Measurements from ENCODE around the gene FPGS. TPM values are rescaled to one million over a fixed set of nuclear protein-coding genes. Genes with fewer than 3 reads are reported as not detected.
"Not testable (repeated sequence)": the region's sequence is repeated elsewhere in the genome, so short reads cannot be mapped to it uniquely, and the experiment has no call there.

FPGS gene
- total RNA-seq, 2 donors from 2014 or later = 96.0 to 150 TPM

DNA sequence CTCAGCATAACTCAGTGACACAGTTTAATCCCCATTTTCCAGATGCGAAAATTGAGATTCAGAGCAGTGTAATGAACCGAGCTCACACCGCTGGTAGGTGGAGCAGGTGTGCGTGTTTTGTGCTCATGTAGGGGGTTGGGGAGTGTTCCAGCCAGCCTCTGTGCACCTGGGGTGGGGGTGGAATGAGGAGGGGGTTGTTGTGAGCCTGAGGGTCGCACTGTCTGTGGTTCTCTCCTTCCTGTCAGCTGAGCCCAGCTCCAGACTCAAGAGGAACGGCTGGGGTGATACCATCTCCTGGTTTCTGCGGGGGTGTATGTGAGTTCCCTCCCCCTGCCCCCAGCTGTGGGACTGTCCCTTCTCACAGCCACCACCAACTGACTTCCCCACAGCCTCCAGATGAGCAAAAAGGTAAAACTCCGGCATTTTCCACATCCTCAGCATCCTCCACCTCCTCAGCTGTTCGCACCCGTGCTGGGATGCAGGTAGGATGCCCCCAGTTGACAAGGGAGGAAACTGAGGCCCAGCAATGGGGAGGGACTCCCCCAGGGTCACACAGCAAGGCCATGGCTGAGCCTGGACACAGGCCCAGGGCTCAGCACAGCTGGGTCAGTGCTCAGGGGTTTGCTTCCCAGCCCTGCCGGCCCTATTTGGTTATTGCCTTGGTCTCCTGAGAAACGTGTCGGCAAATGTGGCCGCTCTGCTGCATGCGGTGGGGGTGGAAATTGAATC lies 26.3 kb upstream of the FPGS start:
- Mint-ChIP-seq H3K27me3 (no peaks in the 10 kb centered on the region), H3K4me3 (peak overlapping the region; percentile 98), H3K36me3 (peaks cover 4% of the 10 kb centered on the region), H3K9me3 (no peaks in the 10 kb centered on the region), H3K4me1 (ENCODE audit: low read depth in 2 of 2) (peaks cover 35 to 37% of the 10 kb centered on the region in 2 donors), H3K27ac (peak overlapping the region; percentile 88 to 91)
- DNase-seq (ENCODE audit: low spot score) (peak; percentile 83), ATAC-seq (peak; percentile 53 to 61)

- Mint-ChIP-seq H3K4me1 (ENCODE audit: low read depth in 2 of 2) (peaks cover 39 to 43% of the 10 kb centered on the region in 2 donors), H3K9me3 (no peaks in the 10 kb centered on the region), H3K27me3 (no peaks in the 10 kb centered on the region), H3K36me3 (peaks cover 4% of the 10 kb centered on the region), H3K27ac (peak overlapping the region; percentile 88 to 91), H3K4me3 (peak overlapping the region; percentile 98)
- DNase-seq (ENCODE audit: low spot score) = no peak
- no peak for ATAC-seq
Measured at GRCh38 chr9:127776924-127777289, 25.8 kb upstream of the FPGS start.

DNA sequence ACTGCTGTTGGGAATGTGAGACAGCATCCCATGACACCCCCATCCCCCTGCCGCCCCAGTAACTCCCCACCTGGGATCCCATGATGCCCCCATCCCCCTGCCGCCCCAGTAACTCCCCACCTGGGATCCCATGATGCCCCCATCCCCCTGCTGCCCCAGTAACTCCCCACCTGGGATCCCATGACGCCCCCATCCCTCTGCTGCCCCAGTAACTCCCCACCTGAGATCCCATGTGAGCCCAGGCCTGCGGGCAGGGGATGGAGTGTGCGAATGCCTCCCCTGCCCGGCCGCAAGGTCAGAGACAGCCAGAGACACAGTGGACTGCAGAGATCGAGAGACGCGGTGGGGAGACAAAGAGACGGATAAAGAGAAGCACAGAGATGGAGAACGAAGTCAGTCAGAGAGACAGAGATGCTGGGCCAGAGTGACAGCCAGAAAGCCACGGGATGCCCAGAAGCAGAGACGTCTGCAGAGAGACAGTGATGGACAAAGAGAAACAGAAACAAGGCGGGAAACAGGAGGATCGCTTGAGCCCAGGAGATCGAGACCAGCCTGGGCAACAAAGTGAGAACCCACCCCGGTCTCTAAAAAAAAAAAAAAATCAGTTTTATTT lies 25.2 kb upstream of the FPGS start:
- Mint-ChIP-seq H3K9me3 (no peaks in the 10 kb centered on the region), H3K27ac (peak overlapping the region; percentile 88 to 91), H3K27me3 (no peaks in the 10 kb centered on the region), H3K4me1 (ENCODE audit: low read depth in 2 of 2) (peaks cover 40 to 44% of the 10 kb centered on the region in 2 donors), H3K36me3 (peaks cover 4% of the 10 kb centered on the region), H3K4me3 (peak overlapping the region; percentile 98)
- no peak for DNase-seq (ENCODE audit: low spot score)
- no peak for ATAC-seq

DNA sequence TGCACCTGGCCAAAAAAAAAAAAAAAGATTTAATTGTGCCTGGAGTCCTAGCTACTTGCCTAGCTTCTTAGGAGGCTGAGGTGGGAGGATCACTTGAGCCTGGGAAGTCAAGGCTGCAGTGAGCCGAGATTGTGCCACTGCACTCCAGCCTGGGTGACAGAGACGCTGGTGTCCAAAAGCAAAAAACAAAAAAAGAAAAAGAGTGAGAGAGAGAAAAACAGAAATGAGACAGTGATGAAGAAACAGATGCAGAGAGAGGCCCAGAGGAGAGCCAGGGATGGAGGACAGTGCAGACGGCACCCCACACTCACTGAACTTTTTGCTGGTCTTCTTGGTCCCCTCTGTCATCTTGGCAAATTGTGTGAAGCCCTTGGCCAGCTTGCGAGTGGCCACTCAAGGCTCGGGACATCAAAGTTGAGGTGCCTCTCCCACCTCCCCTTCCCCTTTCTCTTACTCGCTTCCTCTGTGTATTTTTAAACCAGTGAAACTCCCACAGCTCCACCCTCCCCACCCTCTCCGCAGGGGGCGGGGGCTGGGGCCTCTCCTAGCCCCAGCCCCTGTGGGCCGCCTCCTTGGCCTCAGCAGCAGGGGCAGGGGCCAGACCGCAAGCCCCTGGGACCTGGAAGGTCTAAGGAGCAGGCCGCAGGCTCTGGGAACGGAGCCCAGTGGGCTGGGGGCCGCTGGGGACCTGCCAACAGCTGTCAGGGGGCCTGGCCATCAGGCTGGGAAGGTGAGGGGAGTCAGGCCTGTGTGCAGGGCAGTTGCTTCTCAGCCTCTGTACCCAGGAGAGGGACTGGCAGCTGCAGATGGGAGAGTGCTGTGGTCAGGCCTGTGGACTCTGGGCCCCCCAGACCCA lies 24.2 kb upstream of the FPGS start, which contains the start of gene SH2D3C:
Gene SH2D3C (minus strand): TSS at position 387 of the 856 bp plus-strand sequence. CDS start 39 bp downstream, at position 348.
- Mint-ChIP-seq H3K9me3 (no peaks in the 10 kb centered on the region), H3K27me3 (no peaks in the 10 kb centered on the region), H3K4me1 (ENCODE audit: low read depth in 2 of 2) (peaks cover 51 to 55% of the 10 kb centered on the region in 2 donors), H3K36me3 (peaks cover 4% of the 10 kb centered on the region), H3K27ac (peak within 1 kb of the TSS; percentile 88 to 91), H3K4me3 (peak within 1 kb of the TSS; percentile 98)
- ATAC-seq = peak; percentile 20 to 36
- no peak for DNase-seq (ENCODE audit: low spot score)

GRCh38 chr9:127779136-127779981 lies 23.3 kb upstream of the FPGS start:
- Mint-ChIP-seq H3K27ac (peak overlapping the region; percentile 88 to 91), H3K4me1 (ENCODE audit: low read depth in 2 of 2) (peaks cover 54 to 58% of the 10 kb centered on the region in 2 donors), H3K27me3 (no peaks in the 10 kb centered on the region), H3K4me3 (peak overlapping the region; percentile 98), H3K36me3 (peaks cover 4% of the 10 kb centered on the region), H3K9me3 (no peaks in the 10 kb centered on the region)
- ATAC-seq (peak; percentile 69 to 86), DNase-seq (ENCODE audit: low spot score) (peak; percentile 88)

DNA sequence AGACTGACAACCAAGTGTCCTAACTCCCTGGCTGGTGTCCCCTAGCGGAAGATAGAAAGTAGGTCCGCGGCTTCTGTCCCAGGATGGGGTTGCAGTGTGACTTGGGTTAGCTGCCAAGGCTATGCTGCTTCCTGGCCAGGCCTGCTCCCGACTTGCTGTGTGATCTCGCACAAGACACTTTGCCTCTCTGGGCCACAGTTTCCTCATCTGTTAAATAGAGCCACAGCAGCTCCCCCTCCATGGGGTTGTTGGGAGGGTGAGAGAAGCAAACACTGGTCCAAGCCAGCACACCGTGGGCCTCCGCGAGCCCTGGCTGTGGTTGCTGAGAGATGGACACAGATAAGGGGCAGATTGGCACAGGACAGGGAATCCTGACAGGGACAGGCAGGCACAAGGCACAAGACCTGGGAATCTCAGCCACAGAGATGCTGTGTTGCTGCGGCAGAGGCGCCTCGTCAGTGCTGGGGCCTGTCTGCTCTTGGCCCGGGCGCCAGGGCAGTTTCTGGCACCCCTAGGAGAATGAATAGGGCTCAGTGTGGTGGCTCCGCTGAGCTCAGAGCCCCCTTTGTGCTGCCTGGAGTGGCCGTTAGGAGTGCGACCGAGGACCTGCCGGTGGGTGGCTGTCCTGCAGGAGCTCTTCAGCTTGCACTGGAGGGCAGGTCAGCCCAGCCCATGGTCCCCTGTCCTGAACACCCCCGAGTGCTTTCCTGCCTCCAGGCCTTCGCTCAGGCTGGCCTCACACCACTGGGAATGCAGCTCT lies 22.4 kb upstream of the FPGS start:
- Mint-ChIP-seq H3K27ac (peak overlapping the region; percentile 88 to 91), H3K36me3 (peaks cover 4% of the 10 kb centered on the region), H3K4me3 (peak overlapping the region; percentile 98), H3K4me1 (ENCODE audit: low read depth in 2 of 2) (peaks cover 59 to 63% of the 10 kb centered on the region in 2 donors), H3K27me3 (no peaks in the 10 kb centered on the region), H3K9me3 (no peaks in the 10 kb centered on the region)
- ATAC-seq (no peak), DNase-seq (ENCODE audit: low spot score) (no peak)

GRCh38 chr9:127780909-127781308 lies 21.8 kb upstream of the FPGS start:
- Mint-ChIP-seq H3K4me1 (ENCODE audit: low read depth in 2 of 2) (peaks cover 59 to 63% of the 10 kb centered on the region in 2 donors), H3K4me3 (peak overlapping the region; percentile 30), H3K27ac (peak overlapping the region; percentile 88 to 91)
- H3K36me3 Mint-ChIP-seq; ATAC-seq; DNase-seq (ENCODE audit: low spot score); H3K9me3 Mint-ChIP-seq; H3K27me3 Mint-ChIP-seq: not testable (repeated sequence)

GRCh38 chr9:127781806-127782205 lies 20.9 kb upstream of the FPGS start:
- Mint-ChIP-seq H3K4me1 (ENCODE audit: low read depth in 2 of 2) (peaks cover 56 to 60% of the 10 kb centered on the region in 2 donors), H3K27ac (peak overlapping the region; percentile 88 to 91), H3K4me3 (peak overlapping the region; percentile 48), H3K9me3 (no peaks in the 10 kb centered on the region), H3K27me3 (no peaks in the 10 kb centered on the region), H3K36me3 (peaks cover 4% of the 10 kb centered on the region)
- DNase-seq (ENCODE audit: low spot score) = no peak
- no peak for ATAC-seq

GRCh38 chr9:127783111-127784008 lies 19.3 kb upstream of the FPGS start:
- Mint-ChIP-seq H3K36me3 (peaks cover 8% of the 10 kb centered on the region), H3K27ac (peak overlapping the region; percentile 88 to 91)

DNA sequence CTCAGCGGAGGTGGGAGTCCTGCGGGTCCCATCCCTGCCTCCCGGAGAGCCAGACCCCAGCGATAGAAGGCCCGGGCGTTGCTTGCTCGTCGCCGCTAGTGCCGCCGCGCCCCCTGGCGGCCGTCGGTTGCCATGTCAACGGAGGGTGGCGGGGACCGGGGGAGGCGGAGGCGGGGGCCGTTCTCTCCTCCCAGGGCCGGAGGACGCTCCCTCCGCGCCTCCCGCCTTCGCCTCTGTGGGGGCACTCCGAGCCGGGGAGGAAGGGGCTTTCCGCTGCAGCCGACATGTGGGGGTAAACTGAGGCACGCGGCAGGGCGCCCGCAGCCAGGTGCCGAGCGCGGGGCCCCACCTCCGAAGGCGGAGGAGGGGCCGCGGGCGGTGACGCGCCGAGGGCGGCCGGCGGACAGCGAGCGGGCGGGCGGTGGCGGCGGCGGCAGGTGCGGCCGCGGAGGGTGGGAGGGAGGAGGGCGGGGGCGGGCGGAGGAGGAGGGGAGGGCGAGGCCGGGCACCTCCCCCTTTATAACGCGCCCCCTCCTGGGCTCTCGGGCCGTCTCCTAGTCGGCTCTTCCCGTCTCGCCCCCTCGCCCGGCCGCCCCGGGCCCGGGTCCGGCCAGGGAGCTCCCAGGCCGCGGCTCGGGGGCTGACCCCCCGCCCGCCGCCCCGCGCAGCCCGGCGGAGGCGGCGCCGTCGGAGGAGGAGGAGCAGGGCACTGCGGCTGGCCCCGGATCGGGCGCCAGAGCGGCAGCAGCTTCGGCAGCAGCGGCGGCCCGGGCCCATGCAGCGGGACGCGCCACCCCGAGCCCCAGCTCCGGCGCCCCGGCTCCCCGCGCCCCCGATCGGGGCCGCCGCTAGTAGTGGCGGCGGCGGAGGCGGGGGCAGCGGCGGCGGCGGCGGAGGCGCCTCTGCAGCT lies 17.4 kb upstream of the FPGS start:
- peaks cover 11% of the 10 kb centered on the region for H3K36me3 Mint-ChIP-seq
- H3K4me1 Mint-ChIP-seq (ENCODE audit: low read depth in 2 of 2) = peaks cover 58 to 61% of the 10 kb centered on the region in 2 donors
- peak overlapping the region; percentile 88 to 91 for H3K27ac Mint-ChIP-seq
- H3K9me3 Mint-ChIP-seq = no peaks in the 10 kb centered on the region
- ATAC-seq = peak; percentile 65 to 77
- peak overlapping the region; percentile 95 for H3K4me3 Mint-ChIP-seq
- no peaks in the 10 kb centered on the region for H3K27me3 Mint-ChIP-seq
- peak; percentile 93 for DNase-seq (ENCODE audit: low spot score)

More at GRCh38 chr9:127783111-127784008, 19.3 kb upstream of the FPGS start:
- Mint-ChIP-seq H3K4me1 (ENCODE audit: low read depth in 2 of 2) (peaks cover 57% of the 10 kb centered on the region in 2 donors), H3K27me3 (no peaks in the 10 kb centered on the region), H3K9me3 (no peaks in the 10 kb centered on the region), H3K4me3 (peak overlapping the region; percentile 87)
- DNase-seq (ENCODE audit: low spot score) = peak; percentile 91
- ATAC-seq = peak; percentile 41 to 59
